ENCODE data around the gene SAMD4B. TPM values are rescaled to one million over a fixed set of nuclear protein-coding genes. Genes with fewer than 3 reads are reported as not detected.

SAMD4B gene
- total and polyA plus RNA-seq, 10 donors: 26.7 to 108 (median 80.9) TPM

DNA sequence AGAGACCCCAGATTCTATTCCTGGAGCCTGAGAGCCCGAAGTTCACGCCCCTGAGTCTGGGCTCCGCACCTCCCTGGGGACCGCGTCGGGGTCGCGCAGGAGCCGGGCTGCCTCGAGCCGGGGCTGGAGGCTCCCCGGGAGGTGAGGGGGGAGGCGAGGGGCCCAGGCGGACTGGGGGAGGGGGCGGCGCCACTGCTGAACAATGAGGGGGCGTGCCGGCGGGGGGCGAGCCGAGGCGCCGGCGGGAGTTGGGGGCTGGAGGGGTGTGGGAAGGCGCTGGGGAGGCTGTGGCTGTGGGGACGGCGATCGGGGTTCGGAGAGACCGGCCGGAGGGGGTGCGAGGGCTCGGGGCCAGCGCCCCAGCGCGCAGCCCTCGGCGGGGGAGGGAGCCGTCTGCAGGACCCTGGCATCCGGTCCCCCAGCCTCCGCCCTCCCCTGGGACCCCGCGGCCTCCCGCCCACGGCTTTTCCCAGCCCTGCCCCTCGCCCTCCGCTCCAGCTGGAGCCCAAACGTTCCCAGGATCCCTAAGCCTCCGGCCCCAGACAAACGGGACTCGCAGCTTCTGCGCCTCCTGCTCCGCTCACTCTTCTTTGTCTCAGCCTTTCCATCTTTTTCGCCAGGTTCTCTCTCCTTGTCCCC is 71.2 kb downstream of the SAMD4B start:
- intact Hi-C loops (cut with DNase I; ENCODE audit: low total_unique reads): loop anchor here (10.0 kb wide), 1 partner anchor 69 kb away; the partner anchor contains the start of gene SAMD4B
- peaks cover 22 to 86% (median 55%) of the 10 kb centered on the region in 6 donors for H3K4me1 ChIP-seq
- TF ChIP-seq POLR2AphosphoS5 (IDR thresholded peaks at IDR 0.05): peak in 2 of 3 donors; percentile 54 to 75
- TF ChIP-seq, protein P1, sequence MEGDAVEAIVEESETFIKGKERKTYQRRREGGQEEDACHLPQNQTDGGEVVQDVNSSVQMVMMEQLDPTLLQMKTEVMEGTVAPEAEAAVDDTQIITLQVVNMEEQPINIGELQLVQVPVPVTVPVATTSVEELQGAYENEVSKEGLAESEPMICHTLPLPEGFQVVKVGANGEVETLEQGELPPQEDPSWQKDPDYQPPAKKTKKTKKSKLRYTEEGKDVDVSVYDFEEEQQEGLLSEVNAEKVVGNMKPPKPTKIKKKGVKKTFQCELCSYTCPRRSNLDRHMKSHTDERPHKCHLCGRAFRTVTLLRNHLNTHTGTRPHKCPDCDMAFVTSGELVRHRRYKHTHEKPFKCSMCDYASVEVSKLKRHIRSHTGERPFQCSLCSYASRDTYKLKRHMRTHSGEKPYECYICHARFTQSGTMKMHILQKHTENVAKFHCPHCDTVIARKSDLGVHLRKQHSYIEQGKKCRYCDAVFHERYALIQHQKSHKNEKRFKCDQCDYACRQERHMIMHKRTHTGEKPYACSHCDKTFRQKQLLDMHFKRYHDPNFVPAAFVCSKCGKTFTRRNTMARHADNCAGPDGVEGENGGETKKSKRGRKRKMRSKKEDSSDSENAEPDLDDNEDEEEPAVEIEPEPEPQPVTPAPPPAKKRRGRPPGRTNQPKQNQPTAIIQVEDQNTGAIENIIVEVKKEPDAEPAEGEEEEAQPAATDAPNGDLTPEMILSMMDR (IDR thresholded peaks at IDR 0.05 in 8 of 11, conservative IDR thresholded peaks at IDR 0.05 in 3 of 11): no peak
- peaks cover 0 to 46% (median 13%) of the 10 kb centered on the region in 6 donors for H3K36me3 ChIP-seq
- peak overlapping the region; percentile 91 to 100 (median 99) for H3K27ac ChIP-seq
- H3K9me3 ChIP-seq: no peaks in the 10 kb centered on the region
- DNase-seq: peak; percentile 91
- peaks cover 0 to 4% (median 0%) of the 10 kb centered on the region in 7 donors for H3K27me3 ChIP-seq (replicated peaks in 1 of 7)
- WGBS, 5 donors: 2 to 9% (median 3%) methylated on average over 24 to 54 of the region's 54 CpGs
- H3K4me3 ChIP-seq: peak overlapping the region; percentile 60 to 98 (median 74)

DNA sequence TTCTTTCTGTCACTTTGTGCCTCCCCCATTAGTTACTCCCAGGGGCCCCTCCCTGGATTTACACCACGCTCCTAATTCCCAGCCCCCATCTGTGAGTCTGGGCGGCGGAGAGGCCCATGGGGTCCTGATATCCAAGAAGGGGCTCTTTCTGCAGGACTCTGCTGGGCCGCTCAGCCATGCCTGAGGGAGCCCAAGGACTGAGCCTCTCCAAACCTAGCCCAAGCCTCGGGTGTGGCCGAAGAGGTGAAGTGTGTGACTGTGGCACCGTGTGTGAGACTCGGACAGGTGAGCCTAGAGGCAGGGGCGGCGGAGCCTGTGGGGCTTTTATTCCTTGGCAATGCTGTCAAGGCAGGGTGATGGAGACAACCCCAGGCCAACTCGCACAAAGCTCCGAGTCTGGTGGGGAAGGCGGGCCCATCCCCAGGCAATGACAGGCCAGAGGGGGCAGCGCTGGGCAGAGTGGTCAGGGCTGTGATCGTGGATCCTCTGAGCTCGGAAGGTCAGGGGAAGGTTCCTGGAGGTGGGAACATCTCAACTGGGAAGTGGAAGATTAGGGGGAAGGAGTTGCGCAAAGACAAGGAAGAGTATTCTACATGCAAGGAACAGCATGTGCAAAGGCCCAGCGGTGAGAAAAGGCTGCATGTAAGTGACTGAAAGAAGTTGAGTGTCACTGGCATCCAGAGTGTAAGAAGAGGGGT is 71.8 kb downstream of the SAMD4B start:
- intact Hi-C loops (cut with DNase I; ENCODE audit: low total_unique reads): loop anchor here (10.0 kb wide), 1 partner anchor 69 kb away; the partner anchor contains the start of gene SAMD4B
- peak overlapping the region; percentile 60 to 98 (median 74) for H3K4me3 ChIP-seq
- peak; percentile 87 for DNase-seq

DNA sequence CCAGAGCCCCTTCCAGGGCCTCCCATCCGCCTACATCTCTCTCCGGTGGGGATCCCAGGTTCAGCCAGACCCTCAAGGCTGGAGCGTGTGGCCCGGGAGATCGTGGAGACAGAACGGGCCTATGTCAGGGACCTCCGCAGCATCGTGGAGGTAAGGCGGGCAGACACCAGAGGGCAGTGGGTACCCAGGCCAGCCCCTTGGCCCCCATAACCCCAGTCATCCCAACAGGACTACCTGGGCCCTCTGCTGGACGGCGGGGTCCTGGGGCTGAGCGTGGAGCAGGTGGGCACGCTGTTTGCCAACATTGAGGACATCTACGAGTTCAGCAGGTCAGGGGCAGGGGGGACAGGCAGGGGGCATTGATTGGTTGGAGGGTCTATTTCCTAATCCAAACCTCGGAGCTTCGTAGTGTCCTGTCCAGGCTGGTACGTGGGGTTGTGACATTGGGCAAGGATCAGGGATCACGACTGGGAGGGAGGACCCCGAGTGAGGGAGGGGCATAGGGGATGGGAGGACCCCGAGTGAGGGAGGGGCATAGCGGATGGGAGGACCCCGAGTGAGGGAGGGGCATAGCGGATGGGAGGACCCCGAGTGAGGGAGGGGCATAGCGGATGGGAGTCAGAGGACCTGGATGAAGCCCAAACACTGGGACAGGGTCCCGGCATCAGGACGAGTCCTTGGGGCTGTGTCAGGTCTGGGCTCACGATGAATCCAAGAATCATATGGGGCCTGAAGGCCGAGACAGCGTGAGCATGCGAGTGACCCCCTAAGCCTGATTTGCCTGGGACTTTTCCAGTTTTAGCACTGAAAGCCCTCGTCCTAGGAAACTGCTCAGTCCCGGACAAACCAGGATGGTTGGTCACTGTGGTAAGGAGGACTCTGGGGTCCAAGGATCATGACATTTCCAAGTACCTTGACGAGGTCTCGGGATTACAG is 73.2 kb downstream of the SAMD4B start:
- WGBS, 5 donors: 74 to 82% (median 80%) methylated on average over 35 of the region's 35 CpGs
- peaks cover 20 to 68% (median 40%) of the 10 kb centered on the region in 6 donors for H3K4me1 ChIP-seq
- intact Hi-C loops (cut with DNase I; ENCODE audit: low total_unique reads): loop anchor here (10.0 kb wide), 1 partner anchor 71 kb away; the partner anchor contains the start of gene SAMD4B

More for the DNA sequence above, 71.8 kb downstream of the SAMD4B start:
- peak overlapping the region; percentile 91 to 100 (median 99) for H3K27ac ChIP-seq
- WGBS, 5 donors: 51 to 77% (median 60%) methylated on average over 16 to 18 of the region's 18 CpGs
- peaks cover 22 to 79% (median 49%) of the 10 kb centered on the region in 6 donors for H3K4me1 ChIP-seq
- H3K27me3 ChIP-seq (replicated peaks in 1 of 7): peaks cover 0 to 4% (median 0%) of the 10 kb centered on the region in 7 donors
- peaks cover 0 to 46% (median 13%) of the 10 kb centered on the region in 6 donors for H3K36me3 ChIP-seq
- no peak for TF ChIP-seq POLR2A (IDR thresholded peaks at IDR 0.05)
- TF ChIP-seq POLR2AphosphoS5 (IDR thresholded peaks at IDR 0.05): peak in 2 of 3 donors; percentile 17 to 22
- TF ChIP-seq, protein P1 (IDR thresholded peaks at IDR 0.05 in 8 of 11, conservative IDR thresholded peaks at IDR 0.05 in 3 of 11): peak in 1 of 11 experiments; percentile 17
- H3K9me3 ChIP-seq: no peaks in the 10 kb centered on the region

More for the DNA sequence above, 73.2 kb downstream of the SAMD4B start:
- Histone ChIP-seq H3K27ac (peak overlapping the region in 7 of 8 donors; percentile 38 to 100 (median 99)), H3K9me3 (no peaks in the 10 kb centered on the region), H3K4me3 (peak overlapping the region in 7 of 8 donors; percentile 4 to 98 (median 73)), H3K27me3 (replicated peaks in 1 of 7) (peaks cover 0 to 4% (median 0%) of the 10 kb centered on the region in 7 donors), H3K36me3 (peaks cover 0 to 56% (median 24%) of the 10 kb centered on the region in 6 donors)
- DNase-seq: no peak
- TF ChIP-seq POLR2A (IDR thresholded peaks at IDR 0.05) (no peak), POLR2AphosphoS5 (IDR thresholded peaks at IDR 0.05) (peak in 1 of 3 donors; percentile 58)
- TF ChIP-seq, protein P1 (IDR thresholded peaks at IDR 0.05 in 8 of 11, conservative IDR thresholded peaks at IDR 0.05 in 3 of 11): no peak
